SIG-M5 treated with dmso at 0.1 percent for 504 hours (cell line): Measurements from ENCODE around the gene PNPLA7.
"Not testable (repeated sequence)": the region's sequence is repeated elsewhere in the genome, so short reads cannot be mapped to it uniquely, and the experiment has no call there.

Source experiments
- DNase-seq: peaks from one replicate; lab custom pipeline; 2025; ENCODE audit not compliant: unreplicated experiment; lab: John Stamatoyannopoulos, UW

Gene PNPLA7

GRCh38 chr9:137482094-137482781 is 68.0 kb downstream of the PNPLA7 start:
- peak; percentile 34 for DNase-seq

- DNase-seq, result no peak
Observed at GRCh38 chr9:137480686-137481683, 69.2 kb downstream of the PNPLA7 start.

- no peak for DNase-seq
Observed at GRCh38 chr9:137479892-137480685, 70.1 kb downstream of the PNPLA7 start.

- DNase-seq, result no peak
Observed at GRCh38 chr9:137478962-137479861, 71.0 kb downstream of the PNPLA7 start.

GRCh38 chr9:137478613-137478961 is 71.6 kb downstream of the PNPLA7 start:
- no peak for DNase-seq

GRCh38 chr9:137477778-137478612 is 72.2 kb downstream of the PNPLA7 start:
- DNase-seq, result no peak

GRCh38 chr9:137476856-137477255 is 73.3 kb downstream of the PNPLA7 start:
- no peak for DNase-seq

GRCh38 chr9:137475666-137476065 is 74.5 kb downstream of the PNPLA7 start:
- no peak for DNase-seq

GRCh38 chr9:137474271-137474670 is 75.9 kb downstream of the PNPLA7 start:
- DNase-seq, result no peak

GRCh38 chr9:137470785-137471184 is 79.4 kb downstream of the PNPLA7 start:
- no peak for DNase-seq

- no peak for DNase-seq
Observed at GRCh38 chr9:137467896-137468295, 82.3 kb downstream of the PNPLA7 start.

GRCh38 chr9:137467161-137467581 is 83.0 kb downstream of the PNPLA7 start:
- no peak for DNase-seq

GRCh38 chr9:137466389-137467085 is 83.7 kb downstream of the PNPLA7 start:
- not testable (repeated sequence) for DNase-seq

- DNase-seq, result no peak
Observed at GRCh38 chr9:137465720-137466388, 84.3 kb downstream of the PNPLA7 start.

GRCh38 chr9:137465000-137465719 is 85.0 kb downstream of the PNPLA7 start:
- DNase-seq, result no peak

GRCh38 chr9:137464291-137464999 is 85.8 kb downstream of the PNPLA7 start:
- DNase-seq, result no peak

GRCh38 chr9:137463931-137464290 is 86.3 kb downstream of the PNPLA7 start:
- no peak for DNase-seq
